Fibroblast of skin of scalp (primary cell): ENCODE data around the gene DDX43.
"Not testable (repeated sequence)": the region's sequence is repeated elsewhere in the genome, so short reads cannot be mapped to it uniquely, and the experiment has no call there.

ENCODE experiments used
- DNase-seq: peaks from one replicate; pipeline ENCODE4 v3.0.0-alpha.2; 2013

The DDX43 gene

DNA sequence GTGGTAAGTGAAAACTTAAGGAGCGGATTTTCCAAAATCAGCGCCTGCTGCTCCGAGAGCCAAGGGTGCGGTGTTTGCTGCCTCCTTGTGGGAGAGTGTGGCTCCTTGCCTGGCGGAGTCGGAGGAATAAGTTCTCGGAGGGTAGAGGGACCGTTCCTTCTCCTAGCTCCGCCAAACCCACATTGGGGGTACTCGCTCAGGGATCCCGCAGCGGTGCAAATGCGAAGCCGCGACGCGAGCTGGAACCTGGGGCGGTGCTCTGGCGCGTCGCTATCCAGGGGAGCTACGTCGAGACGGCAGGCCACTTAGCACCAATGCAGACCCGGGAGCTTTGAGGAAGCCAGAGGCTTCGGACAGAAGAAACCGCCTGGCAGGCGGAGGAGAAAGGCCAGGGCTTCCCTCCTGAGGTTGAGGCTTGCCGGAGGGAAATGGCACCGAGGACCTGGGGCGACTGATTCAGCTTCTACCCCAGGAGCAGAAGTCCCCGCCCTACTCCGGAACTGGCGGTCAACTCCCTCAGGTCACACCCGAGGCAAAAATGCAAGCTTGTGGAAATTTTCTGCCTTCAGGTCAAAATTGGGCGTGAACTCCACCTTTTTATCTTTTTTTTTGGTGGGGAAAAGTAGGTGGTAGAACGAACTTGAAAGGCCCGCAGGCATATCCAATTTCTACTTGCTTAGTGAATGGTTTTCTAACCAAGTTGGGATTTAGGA, 5.7 kb upstream of the DDX43 start:
- DNase-seq = peak; percentile 61

DNA sequence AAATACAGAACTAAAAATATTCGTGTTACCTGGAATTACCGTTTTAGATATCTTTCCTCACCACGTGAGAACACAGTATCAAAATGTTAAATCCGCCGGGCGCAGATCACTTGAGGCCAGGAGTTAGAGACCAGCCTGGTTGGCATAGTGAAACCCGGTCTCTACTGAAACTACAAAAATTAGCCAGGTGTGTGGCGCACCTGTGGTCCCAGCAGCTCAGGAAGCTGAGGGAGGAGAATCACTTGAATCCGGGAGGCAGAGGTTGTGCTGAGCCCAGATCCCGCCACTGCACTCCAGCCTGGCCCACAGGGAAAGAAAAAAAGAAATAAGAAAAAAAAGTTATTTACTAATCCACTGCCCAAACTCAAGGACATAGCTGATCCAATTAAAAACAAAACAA, 4.8 kb upstream of the DDX43 start:
- DNase-seq = no peak

DNA sequence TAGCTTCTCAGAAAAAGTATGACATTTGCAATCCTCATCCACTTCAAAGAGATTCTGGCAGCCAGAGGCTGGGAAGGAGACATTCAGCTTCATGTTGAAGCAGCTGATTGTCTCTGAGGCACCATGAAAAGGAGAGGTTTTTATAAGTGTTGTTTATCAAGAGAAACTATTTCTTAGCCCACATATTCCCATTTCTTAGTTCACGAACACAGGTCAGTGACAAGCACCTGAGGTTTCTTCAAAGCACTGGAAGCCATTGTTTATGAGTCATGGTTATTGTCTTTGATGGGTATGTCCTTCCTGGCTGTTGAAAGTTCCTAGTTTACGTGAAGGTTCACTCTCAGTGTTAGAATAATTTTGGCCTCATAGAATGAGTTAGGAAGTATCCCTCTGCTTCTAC, 3.0 kb upstream of the DDX43 start:
- DNase-seq = no peak

DNA sequence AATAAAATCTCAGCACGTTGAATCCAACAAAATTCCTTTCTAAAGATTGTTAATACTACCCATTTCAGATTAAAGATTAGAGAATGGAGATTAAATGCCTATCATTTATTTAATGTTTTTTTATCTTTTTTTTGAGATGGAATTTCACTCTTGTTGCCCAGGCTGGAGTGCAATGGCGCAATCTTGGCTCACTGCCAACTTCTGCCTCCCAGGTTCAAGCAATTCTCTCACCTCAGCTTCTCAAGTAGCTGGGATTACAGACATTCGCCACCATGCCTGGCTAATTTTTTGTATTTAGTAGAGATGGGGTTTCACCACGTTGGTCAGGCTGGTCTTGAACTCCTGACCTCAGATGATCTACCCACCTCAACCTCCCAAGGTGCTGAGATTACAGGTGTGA, 2.4 kb upstream of the DDX43 start:
- not testable (repeated sequence) for DNase-seq

DNA sequence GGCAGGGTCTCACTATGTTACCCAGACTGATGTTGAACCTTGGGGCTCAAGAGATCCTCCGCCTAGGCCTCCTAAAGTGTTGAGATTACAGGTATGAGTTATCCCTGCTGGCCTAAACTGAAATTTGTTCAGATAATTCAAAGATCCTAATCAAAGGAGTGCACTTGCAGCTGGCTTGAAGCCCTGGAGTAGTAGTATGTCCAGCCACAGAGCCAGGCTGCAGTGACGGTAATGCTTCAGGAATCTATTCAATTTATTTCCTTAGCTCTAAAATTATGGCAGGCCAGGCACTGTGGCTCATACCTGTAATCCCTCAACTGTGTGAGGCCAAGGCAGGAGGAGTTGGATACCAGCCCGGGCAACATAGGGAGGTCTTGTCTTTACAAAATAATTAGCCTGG, 1.4 kb upstream of the DDX43 start:
- DNase-seq = no peak

DNA sequence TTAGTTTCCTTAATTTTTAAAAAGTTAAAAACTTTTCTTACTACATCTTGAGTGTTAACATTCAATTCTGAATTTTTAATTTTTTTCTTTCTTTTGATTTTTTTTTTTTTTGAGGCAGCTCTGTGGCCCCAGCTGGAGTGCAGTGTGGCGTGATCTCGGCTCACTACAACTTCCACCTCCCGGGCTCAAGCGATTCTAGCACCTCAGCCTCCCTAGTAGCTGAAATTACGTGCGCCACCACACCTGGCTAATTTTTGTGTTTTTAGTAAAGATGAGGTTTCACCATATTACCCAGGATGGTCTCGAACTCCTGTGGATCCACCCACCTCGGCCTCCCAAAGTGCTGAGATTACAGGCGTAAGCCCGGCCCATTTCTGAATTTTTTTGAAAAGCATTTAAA, 1.2 kb downstream of the DDX43 start:
- no peak for DNase-seq

DNA sequence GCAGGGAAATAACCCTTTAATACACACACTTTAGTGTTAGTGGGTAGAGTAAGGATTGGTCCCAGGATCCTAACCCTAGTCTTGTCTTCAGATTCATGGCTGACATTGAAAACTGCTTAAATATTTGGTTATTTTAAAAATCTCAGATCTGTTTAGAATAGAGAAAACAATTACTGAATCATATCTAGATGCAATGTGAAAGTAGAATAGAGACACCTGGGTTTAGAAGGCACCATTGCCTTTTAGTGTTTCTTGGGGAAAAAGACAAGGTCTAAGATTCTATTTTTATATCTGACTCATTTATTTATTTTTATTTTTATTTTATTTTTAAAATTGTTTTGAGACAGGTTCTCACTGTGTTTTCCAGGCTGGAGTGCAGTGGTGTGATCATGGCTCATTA, 6.0 kb downstream of the DDX43 start:
- DNase-seq = no peak

DNA sequence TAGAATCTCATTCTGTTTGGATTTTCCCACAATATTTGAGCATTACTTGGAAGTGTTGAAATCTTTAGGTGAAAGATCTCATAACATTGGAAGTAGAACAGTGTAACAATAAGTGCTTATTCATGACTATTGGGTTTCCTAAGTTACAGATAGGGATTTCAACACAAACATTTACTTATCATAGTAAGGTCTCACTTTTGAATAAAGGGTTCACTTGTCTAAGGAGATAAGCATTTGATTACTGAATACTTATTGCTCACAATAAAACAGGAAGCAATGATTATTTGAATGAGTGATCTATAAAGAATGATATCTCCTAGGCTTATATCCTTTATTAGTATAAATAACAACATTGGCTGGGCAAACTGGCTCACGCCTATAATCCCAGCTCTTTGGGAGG, 14.8 kb downstream of the DDX43 start:
- DNase-seq = no peak

DNA sequence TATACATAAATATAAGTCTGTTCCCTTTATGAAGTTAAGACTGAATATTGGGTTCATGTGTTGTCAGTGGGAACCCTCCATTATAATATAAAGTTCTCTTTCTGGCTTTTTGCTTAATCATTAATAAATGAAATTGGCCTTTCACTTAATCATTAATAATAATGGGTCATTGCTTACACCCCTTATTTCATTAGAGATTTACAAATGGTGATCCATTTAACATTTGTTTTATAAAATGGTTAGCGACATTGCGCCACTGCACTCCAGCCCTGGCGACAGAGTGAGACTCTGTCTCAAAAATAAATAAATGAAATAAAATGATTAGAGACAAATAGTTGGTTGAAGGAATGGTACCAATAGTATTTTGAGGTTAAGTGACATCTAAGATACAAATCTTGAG, 18.5 kb downstream of the DDX43 start:
- no peak for DNase-seq

DNA sequence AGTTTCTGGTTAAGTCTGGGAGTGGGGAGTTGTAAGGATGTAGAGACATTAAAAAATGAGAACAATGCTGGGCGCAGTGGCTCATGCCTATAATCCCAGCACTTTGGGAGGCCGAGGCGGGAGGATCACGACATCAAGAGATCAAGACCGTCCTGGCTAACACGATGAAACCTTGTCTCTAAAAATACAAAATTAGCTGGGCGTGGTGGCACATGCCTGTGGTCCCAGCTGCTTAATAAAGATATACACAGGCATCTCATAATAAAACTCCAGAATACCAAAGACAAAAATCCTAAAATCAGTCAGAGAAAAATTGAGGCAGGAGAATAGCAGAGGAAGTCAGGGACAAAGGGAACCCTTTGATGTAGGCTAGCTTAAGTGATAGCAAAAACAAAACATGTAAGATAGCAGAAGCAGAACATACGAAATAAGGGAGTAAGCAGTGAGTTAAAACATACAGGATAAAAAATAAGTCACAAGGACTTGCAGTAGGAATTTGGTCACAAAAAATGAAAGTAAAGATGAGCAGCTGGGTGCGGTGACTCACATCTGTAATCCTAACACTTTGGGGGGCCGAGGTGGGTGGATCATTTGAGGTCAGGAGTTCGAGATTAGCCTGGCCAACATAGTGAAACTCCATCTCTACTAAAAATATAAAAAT, 23.6 kb downstream of the DDX43 start:
- peak; percentile 51 for DNase-seq

DNA sequence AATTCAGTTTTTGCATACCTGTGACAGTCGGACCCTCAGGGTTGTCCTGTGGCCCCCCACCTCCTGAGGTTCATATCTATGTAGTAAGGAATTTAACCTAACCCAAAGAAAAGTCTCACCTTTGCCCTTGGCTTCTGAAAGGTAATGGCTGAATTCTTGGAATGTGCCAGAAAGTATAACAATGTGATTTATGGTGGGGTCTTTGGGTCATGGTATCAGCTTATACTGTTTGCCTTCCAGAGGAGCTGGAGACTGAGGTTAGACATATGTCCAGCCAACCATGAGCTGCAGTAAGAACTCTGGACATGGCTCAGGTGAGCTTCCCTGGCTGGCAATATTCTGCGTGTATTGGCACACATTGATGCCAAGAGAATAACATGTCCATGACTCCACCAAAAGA, 26.9 kb downstream of the DDX43 start:
- no peak for DNase-seq

DNA sequence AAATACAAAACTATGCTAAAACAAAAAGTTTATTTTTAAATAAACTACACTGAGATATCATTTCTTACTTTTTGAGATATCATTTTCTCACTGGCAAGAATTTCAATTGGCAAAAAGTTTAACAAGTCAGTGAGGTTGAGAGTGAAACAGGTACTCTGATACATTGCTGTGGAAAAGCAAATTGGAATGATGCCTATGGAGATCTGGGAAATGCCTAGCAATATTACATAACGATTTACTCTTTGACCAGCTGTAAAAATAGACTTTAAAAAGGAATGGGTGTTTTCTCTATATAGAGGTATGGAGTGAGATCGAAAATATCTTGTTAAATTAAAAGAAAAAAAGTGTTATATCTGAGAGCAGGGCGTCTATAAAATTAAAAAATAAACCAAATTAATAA, 40.6 kb downstream of the DDX43 start:
- DNase-seq = no peak

DNA sequence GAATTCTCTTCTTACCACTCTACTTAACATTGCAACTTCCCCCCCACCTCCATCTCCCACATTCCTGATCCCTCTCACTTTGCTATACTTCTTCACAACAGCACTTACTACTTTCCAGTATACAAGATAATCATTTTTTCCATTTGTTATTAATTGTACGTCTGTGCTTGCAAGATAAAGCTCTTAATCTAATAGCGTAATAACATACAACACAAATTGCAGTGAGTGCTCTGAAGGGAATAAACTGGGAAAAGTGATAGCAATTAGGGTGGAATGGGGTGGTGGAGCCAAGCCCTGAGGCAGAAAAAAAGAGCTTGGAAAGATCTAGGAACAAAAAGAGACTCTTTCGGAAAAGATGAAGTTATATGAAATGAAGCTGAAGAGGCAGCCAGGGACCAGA, 48.9 kb downstream of the DDX43 start:
- DNase-seq = no peak

DNA sequence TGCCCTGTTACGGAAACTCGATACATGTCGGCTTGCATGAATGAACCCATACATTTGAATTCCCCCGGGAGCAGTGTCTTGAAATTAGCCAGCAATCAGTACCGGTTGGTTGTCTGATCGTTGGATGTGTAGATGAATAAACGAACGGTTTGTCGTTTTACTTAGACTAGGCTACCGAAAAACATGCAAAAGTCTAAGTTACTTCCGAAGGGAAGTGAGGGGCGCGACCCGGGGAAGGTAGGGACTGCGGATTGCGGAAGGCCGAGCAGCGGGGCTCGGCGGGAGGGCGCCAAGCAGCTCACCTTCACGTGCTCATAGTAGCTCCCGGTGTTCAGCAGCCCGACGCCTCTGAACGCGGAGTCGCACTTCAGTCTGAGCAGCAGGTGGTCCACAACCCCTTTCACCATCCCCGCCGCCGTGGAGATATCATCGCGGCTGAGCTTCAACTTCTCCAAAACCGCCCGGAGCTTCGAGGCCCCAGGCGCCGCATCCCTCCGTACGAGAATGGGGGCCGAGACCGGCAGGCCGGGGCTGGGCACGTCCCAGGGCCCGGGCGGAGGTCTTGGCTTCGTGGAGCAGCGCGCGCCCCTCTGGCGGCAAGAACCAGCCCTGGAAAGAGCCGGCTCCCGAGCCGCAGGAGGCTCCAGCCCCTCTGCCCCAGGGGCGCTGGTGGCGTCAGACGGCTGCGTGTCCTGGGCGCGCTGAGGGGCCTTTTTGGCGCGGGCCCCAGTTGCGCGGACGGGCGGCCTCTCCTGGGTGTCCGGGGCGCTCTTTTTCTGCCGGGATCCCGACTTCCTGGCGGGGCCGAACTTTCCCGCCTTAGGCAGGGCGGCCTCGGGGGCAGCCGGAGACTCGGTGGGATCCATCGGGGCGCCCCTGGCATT, 56.8 kb downstream of the DDX43 start:
- peak; percentile 57 for DNase-seq

DNA sequence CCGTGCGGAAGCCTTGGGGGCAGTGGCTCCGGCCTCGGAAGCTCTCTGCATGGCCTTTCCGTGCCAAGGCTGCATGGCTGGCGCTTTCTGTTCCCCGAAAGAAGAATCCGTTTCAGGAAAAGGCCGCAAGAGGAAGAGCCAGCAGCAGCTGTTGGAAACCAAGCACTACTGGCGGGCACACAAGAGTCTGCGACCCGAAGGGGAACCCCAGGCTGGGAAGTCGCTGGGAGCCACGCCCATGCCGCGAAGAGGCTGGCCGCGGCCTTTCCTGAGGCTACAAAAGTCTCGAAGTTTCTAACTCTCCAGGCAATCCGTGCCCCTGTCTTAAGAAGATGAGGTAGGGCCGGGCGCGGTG, 57.5 kb downstream of the DDX43 start, which contains the start of gene CGAS:
CGAS (minus strand) TSS at position 191 of the 355 bp plus-strand sequence; CDS start at position 75, 116 bp downstream.
- DNase-seq = peak; percentile 79

DNA sequence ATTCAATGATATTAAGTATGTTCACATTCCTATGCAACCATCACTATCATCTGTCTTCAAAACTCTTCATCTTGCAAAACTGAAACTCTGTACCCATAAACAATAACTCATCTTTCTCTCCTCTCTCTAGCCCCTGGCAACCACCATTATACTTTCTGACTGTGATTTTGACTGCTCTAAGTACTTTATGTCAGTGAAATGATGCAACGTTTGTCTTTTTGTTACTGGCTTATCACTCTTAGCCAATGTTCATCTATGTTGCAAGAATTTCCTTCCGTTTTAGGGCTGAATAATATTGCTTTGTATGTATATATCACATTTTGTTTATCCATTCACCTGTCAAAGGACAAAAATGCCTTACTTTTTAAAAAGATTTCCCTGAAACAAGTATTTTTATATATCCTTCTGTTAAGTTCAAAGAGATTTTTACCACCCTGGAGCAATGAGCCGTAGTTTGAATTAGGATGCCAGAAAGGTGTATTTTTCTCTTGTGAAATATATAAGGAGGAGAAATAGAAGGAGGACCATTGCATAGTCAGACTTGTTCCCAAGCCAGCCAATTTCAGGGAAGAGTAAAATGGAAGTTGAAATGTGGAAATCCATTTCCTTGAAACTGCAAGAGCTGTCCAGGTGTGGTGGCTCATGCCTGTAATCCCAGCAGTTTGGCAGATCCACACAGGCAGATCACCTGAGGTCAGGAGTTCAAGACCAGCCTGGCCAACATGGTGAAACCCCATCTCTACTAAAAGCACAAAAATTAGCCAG, 61.4 kb downstream of the DDX43 start:
- DNase-seq = no peak

DNA sequence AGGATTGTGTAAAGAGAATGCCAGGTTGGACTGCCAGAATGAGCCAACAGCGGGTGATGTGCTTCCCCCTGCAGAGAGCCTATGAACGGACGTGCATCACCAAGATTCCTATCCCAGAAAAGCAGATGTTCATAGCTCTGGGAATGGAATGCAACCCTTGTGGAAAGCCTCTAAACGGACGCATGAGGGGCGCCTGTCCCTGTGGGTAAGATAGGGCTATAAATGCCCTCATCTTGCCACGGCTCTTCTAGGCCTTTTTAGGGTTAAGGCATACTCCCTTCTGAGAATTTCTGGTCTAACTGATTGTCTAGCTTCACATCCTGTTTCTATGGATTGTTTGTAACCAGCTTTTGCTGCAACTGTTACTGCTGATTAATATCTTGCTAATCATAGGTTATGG, 64.8 kb downstream of the DDX43 start:
- peak; percentile 4 for DNase-seq

DNA sequence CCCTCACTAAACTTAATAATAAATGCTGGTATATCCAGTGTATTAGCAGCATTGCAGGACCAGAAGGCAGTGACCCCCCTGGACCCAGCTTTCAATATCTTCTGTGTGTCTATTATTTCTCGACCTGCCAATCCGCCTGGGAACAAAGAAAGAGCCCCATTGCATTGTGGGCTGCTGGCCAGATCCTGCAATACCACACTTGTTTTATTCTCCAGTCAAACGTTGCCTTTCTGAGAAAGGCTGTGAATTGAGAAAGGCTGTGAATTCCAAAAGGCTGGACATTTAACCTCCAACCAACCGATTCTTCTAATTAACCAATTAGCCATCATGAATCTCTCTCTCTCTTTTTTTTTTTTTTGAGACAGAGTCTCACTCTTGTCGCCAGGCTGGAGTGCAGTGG, 65.4 kb downstream of the DDX43 start:
- DNase-seq = no peak

DNA sequence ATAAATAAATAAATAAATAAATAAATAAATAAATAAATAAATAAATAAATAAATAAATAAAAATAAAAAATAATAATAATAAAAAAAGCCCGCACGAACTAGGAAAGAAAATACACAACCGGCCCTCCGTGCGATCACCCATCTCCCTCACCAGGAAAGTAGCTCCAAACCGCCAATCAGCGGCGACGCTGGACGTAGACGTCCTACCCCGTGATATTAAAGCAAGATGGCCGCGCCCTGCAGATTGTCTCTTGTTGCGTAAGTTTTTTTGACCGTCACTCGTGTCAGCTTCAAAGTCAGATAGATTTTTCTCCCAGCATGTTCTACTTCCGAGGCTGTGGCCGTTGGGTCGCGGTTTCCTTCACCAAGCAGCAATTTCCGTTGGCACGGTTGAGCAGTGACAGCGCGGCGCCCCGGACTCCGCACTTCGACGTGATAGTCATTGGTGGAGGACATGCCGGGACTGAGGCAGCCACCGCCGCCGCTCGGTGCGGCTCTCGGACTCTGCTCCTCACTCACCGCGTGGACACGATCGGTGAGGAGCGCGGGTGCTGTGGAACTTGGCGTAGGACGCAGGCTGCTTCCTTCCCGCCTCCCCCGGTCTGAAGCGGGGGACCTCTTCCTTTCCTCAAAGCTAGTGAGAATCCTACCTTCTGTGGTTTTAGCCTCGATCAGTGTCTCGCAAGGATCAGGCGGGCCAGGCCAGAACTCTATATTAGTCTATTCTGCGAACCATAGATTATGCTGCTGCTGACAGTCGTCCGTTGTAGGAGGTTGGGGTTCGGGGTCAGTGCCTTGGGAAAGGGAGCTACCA, 67.1 kb downstream of the DDX43 start, which contains the start of gene MTO1:
MTO1 (plus strand) TSS at position 201 of the 814 bp plus-strand sequence; CDS start at position 319, 118 bp downstream.
- peak; percentile 93 for DNase-seq
